Measurements from ENCODE around the gene CPA5. TPM values are rescaled to one million over a fixed set of nuclear protein-coding genes. Genes with fewer than 3 reads are reported as not detected.

CPA5 gene
- total RNA-seq, 2 donors from 2014 or later: not detected

GRCh38 chr7:130359276-130359857 lies 14.8 kb downstream of the CPA5 start:
- Histone ChIP-seq H3K27ac (no peak overlapping the region), H3K4me3 (no peak overlapping the region), H3K27me3 (no peaks in the 10 kb centered on the region), H3K9me3 (peaks cover 0 to 21% of the 10 kb centered on the region in 2 donors), H3K36me3 (no peaks in the 10 kb centered on the region), H3K4me1 (peaks cover 0 to 14% of the 10 kb centered on the region in 2 donors)
- TF ChIP-seq, protein P1, sequence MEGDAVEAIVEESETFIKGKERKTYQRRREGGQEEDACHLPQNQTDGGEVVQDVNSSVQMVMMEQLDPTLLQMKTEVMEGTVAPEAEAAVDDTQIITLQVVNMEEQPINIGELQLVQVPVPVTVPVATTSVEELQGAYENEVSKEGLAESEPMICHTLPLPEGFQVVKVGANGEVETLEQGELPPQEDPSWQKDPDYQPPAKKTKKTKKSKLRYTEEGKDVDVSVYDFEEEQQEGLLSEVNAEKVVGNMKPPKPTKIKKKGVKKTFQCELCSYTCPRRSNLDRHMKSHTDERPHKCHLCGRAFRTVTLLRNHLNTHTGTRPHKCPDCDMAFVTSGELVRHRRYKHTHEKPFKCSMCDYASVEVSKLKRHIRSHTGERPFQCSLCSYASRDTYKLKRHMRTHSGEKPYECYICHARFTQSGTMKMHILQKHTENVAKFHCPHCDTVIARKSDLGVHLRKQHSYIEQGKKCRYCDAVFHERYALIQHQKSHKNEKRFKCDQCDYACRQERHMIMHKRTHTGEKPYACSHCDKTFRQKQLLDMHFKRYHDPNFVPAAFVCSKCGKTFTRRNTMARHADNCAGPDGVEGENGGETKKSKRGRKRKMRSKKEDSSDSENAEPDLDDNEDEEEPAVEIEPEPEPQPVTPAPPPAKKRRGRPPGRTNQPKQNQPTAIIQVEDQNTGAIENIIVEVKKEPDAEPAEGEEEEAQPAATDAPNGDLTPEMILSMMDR (IDR thresholded peaks at IDR 0.05): no peak
- no peak for DNase-seq (ENCODE audit: low spot score)

DNA sequence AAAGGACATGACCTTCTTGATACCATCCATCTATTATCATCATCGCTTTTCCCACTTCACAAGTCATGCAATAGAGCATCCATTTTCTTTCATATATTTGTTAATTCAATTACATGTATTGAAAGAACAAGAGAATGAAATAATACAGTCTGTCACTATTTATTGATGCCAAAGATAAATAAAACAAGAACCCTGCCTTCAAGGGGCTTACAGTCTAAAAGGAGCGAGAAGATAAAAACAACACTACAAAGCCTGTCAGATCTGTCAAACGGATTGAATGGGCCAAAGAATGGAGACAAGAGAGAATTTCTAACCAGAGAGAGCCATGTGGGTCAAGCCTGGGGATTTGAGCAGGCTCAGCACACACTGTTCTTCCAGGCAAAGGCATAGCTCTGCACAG lies 15.9 kb downstream of the CPA5 start:
- H3K4me1 ChIP-seq: peaks cover 0 to 14% of the 10 kb centered on the region in 2 donors
- TF ChIP-seq, protein P1 (IDR thresholded peaks at IDR 0.05): no peak
- no peak overlapping the region for H3K27ac ChIP-seq
- no peaks in the 10 kb centered on the region for H3K27me3 ChIP-seq
- no peaks in the 10 kb centered on the region for H3K36me3 ChIP-seq
- H3K4me3 ChIP-seq: no peak overlapping the region
- H3K9me3 ChIP-seq: peaks cover 0 to 21% of the 10 kb centered on the region in 2 donors
- DNase-seq (ENCODE audit: low spot score): no peak

- Histone ChIP-seq H3K27ac (no peak overlapping the region), H3K27me3 (no peaks in the 10 kb centered on the region), H3K36me3 (no peaks in the 10 kb centered on the region), H3K4me1 (peaks cover 0 to 4% of the 10 kb centered on the region in 2 donors), H3K9me3 (peaks cover 0 to 21% of the 10 kb centered on the region in 2 donors), H3K4me3 (no peak overlapping the region)
- no peak for DNase-seq (ENCODE audit: low spot score)
- TF ChIP-seq, protein P1 (IDR thresholded peaks at IDR 0.05): no peak
These were observed 17.1 kb downstream of the CPA5 start for GRCh38 chr7:130361681-130362080.

DNA sequence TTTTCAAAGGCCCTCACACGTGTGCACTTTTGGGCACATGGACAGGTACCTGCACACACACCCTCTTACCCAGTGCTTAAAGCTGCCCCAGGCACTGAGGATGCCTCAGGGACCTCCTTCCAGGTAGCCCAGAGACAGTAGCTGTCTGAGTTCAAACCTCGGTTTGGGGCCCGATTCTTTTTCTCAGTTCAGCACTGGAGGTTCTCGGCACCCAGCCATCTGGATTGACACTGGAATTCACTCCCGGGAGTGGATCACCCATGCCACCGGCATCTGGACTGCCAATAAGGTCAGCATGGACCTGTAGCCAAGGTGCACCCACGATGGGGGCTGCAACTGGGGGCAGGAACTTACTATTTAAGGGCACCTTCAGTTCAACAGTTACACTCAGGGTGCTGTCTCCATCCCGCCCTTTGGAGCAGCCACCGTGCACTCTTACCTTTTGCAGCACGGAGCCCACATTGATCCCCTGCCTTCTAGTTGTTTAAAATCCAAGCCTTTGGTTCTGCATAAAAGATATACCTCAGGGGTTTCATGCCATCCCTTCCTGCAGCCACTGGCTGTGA lies 17.7 kb downstream of the CPA5 start:
- TF ChIP-seq, protein P1 (IDR thresholded peaks at IDR 0.05): no peak
- H3K4me1 ChIP-seq: no peaks in the 10 kb centered on the region
- DNase-seq (ENCODE audit: low spot score): no peak

DNA sequence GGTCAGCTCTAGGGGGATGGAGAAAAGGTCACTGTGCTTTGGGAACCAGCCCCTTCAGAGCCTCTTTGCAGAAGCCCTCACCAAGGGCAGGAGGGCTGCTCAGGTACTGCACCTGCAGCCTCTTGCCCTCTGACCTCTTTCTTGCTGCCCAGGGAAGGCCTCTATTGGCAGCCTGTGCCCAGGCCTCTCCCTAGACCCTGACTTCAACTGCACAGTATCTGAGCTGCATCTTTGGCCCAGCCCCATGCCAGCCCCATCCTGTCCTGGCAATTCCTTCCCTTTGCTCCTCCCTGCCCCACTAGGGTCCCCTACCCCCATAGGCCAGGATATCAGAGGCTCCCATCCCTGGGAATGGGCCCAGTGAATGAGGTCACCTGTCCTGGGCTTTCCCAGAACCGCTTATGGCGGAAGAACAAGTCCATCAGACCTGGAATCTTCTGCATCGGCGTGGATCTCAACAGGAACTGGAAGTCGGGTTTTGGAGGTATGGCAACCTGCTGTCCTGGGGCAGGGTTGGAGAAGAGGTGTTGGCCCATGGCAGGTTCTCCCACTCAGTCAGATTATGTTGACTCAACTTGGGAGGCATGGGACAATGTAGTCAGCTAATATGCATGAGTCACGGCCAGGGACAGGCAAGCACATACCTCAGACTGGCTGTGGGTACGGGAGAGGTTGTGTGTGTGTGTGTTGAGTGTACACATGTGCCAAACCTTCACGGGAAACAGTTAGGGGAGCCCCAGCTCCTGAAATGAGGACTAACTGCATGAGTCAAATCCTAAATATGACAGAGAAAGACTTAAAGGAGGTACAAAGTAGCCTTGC lies 18.6 kb downstream of the CPA5 start:
- no peaks in the 10 kb centered on the region for H3K27me3 ChIP-seq
- no peak overlapping the region for H3K27ac ChIP-seq
- no peaks in the 10 kb centered on the region for H3K36me3 ChIP-seq
- H3K9me3 ChIP-seq: peaks cover 0 to 21% of the 10 kb centered on the region in 2 donors
- DNase-seq (ENCODE audit: low spot score): no peak
- TF ChIP-seq, protein P1 (IDR thresholded peaks at IDR 0.05): no peak
- no peaks in the 10 kb centered on the region for H3K4me1 ChIP-seq
- no peak overlapping the region for H3K4me3 ChIP-seq

More for the DNA sequence above, 17.7 kb downstream of the CPA5 start:
- Histone ChIP-seq H3K4me3 (no peak overlapping the region), H3K27ac (no peak overlapping the region), H3K27me3 (no peaks in the 10 kb centered on the region), H3K36me3 (no peaks in the 10 kb centered on the region), H3K9me3 (peaks cover 0 to 21% of the 10 kb centered on the region in 2 donors)
